ENCODE results near the gene RCBTB2.

RCBTB2 gene

DNA sequence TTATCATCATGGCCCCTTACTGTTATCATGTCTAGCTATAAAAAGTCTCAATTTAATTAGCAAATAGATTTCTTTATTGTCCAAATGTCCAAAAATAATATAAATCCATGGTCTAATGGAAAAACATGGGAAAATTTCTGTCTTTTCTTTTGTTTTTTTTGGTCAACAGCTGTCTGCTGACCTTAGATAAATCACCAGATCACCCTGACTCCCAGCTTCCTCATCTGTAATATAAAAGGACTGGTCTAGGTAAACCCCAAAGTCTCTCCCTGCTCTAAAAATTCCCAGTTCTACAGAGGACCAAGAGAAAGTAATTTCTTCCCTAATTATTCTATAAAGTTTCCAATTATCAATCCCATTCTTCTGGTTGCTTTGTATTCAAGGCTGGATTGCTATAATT lies 30.7 kb upstream of the RCBTB2 start:
- DNase-seq (ENCODE audit: low read depth in 3 of 3), result no peak

- peak; percentile 33 to 56 (median 38) for DNase-seq (ENCODE audit: low read depth in 3 of 3)
These were observed 29.6 kb upstream of the RCBTB2 start for GRCh38 chr13:48562296-48563066.

DNA sequence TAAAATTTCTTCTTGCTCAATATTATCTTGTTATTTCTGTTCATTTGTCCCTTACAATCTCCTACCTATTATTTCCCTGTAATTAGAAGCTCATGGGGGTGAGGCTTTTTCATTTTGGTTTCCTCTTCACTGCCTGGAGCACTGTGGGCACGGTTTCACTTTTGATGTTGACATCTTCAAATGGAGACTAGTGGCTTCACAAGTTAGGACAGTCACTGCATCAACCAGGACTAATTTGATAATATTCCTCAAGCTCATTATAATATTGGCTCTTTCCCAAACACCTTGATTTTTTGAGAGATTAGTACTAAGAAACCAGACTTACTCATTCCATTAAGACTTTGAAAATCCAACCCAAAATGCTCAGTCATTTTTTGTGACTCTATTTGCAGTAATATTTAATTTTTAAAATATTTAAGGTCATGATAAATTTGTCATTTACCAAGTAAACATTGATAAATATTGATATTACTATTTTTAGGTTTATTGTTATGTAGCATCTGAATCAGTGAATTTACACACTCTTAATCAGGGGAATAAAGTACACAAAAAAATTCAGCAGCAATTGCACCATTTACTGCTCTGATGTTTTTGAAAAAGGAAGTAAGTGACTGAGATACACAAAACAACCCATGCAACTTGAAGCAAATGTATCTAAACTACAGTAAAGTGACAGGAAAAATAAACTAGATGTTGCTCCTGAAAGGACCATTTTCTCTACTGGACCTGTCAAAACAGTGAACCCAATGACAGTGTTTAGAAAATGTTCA lies 28.8 kb upstream of the RCBTB2 start:
- no peak for DNase-seq (ENCODE audit: low read depth in 3 of 3)

DNA sequence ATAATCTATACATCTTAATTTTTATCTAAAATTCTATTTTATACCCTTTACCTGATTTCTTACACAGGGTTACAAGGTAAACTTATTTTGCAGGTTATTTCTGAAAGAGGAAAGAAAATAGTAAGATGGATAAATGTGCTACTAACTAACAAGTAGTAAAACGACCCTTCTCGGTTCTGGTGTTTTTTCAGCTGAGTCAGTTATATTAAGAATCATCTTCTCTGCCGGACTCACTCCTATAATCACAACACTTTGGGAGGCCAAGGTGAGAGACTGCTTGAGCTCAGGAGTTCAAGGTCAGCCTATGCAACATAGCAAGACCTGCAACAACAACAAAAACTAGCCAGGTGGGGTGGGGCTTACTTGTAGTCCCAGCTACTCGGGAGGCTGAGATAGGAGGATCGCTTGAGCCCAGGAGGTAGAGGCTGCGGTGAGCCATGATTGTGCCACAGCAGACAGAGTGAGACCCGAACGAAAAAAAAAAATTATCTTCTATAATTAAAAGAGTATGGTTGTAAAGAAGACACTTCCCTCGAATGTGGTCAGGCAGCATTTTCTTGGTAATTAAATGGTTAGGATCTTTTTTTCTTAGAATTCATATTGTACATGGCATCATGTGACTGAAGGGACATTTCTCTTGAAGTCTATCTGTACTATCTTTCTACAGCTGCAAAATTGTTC lies 27.9 kb upstream of the RCBTB2 start:
- DNase-seq (ENCODE audit: low read depth in 3 of 3), result no peak

GRCh38 chr13:48559638-48560320 lies 26.9 kb upstream of the RCBTB2 start:
- no peak for DNase-seq (ENCODE audit: low read depth in 3 of 3)

DNA sequence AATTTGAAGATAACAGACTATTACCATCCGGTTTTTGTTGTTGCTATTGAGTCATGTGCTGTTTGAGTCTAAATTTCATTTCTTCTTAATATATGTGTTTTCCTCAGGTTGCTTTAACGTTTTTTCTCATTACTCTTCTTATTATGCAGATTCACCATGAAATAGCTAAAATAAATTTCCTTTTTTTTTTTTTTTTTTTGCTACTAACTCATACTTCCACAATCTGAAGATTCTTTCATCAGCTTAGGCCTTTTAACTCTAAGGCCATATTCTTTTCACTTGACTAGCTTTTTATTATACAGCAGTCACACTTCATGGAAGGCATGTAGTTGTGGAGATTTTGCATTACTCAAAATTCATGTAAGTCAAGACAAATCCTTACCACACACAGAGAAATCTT lies 23.9 kb upstream of the RCBTB2 start:
- no peak for DNase-seq (ENCODE audit: low read depth in 3 of 3)

- no peak for DNase-seq (ENCODE audit: low read depth in 3 of 3)
These were observed 22.6 kb upstream of the RCBTB2 start for GRCh38 chr13:48555441-48555840.

DNA sequence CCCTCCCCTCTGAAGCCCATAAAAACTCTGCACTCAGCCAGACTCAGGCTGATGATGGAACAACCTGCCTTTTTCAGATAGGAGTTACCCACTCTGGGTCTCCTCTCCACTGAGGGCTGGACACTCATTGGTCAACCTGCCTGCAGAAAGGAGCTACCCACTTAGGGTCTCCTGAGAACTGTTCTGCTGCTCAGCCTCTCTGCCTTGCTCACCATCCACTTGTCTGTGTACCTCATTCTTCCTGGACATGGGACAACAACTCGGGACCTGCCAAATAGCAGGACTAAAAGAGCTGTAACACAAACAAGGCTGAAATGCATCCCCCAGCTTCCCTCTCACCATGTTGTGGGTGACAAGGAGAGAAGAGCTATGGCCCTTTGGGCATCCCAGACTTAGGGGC lies 18.4 kb upstream of the RCBTB2 start:
- DNase-seq (ENCODE audit: low read depth in 3 of 3), result no peak

DNA sequence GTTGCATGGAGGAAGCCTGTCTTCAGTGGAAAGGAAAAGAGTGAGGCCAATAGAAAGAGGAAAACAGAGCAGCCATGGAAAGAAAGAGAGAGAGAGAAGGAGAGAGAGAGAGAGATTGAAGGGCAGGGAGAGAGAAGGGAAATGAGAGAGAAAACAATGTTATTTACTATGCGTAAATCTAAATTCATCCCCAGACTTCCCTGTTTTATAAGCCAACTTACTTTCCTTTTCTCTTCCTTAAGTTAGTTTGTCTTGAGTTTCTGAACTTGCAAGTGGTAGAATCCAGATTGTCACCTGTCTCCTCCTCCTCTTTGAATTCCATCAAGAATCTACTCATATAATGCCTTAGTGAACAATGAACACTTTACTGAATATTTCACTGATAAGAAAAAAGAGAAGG lies 16.8 kb upstream of the RCBTB2 start:
- no peak for DNase-seq (ENCODE audit: low read depth in 3 of 3)

DNA sequence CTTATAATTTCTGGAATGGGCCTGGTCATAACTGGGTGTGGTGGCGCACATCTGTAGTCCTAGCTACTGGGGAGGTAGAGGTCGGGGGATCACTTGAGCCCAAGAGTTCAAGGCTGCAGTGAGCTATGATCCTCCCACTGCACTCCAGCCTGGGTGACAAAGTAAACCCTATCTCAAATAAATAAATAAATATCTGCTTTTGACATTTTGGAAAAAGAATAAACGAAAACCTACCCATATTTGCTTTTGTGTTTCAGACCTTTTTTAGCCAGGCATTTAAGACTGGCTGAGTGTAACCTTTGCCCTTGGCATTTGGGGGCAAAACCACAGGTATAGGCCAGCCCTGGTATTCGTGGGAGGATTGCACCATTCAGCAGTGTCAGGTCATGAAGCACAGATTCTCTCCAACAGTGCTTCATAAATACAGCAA lies 14.8 kb upstream of the RCBTB2 start:
- DNase-seq (ENCODE audit: low read depth in 3 of 3), result no peak

DNA sequence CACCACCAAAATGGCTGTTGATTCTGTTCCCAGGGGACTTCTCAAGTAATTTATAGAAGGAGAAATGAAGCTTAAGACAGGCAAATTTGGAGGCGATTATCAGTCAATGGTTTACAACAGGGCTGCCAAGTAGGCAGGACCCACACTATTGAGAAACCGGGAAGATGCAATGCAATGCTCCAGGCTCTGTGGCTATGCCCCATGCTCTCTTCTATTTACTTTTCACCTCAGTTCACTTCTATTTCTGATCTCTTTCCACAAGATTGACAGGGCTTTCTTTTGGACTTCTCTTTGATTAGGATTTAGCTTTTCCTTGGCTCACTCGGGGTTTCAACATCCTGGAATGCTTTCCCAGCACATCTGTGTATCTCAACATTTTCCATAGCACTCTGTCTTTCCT lies 12.7 kb upstream of the RCBTB2 start:
- DNase-seq (ENCODE audit: low read depth in 3 of 3), result no peak

DNA sequence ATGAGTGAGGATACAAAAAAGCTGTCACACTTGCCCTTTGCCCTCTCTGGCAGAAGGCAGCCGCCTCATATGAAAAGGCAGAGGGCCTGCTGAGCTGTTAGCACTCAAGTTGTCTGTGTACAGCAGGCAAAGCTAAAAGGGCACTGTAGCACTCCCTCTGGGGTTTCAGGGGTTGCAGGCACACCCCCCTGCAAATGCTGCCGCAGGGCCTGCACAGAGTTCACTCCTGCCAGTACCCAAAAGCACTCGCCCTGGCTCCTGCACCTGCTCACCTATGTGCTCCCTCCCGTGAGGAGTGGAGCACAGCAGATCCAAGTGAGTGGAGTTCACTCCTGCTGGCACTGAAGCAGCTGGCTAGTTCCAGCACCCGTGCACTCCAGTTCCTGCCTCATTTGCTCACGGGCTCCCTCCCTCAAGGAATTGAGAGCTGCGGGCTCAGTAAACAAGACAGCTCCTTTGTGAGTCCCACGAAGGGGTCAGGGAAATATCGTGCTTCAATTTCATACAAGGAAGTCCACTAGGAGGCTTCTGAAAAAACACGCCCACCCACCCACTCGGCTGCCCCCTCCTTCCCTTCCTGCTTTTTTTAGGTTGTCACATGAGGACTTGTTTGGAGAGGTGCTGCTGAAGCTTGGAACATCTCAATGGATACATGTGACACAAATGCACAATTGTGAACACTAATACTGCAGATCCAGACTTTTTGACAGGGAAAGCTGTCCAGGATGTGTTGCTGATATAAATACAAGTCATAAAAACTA lies 9.9 kb upstream of the RCBTB2 start:
- no peak for DNase-seq (ENCODE audit: low read depth in 3 of 3)

DNA sequence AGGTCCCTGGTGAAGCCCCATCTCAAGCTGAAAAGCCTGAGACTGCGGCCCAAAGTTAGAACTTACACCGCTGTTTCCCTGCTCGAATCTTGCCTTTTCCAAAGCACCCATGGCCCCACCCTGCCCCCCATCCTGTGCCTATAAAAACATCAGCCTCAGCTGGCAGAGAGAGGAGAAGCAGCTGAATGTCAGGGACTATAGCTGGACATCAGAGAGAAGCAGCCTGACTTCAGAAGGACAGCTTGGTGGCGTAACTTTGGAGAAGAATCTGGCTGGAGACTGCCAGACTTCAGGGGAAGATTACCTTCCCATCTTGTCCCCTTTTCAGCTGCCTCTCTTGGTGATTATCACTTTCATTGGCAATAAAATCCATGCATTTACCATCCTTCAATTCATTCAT lies 9.3 kb upstream of the RCBTB2 start:
- DNase-seq (ENCODE audit: low read depth in 3 of 3), result no peak

GRCh38 chr13:48539550-48539949 lies 6.7 kb upstream of the RCBTB2 start:
- no peak for DNase-seq (ENCODE audit: low read depth in 3 of 3)

- no peak for DNase-seq (ENCODE audit: low read depth in 3 of 3)
These were observed 3.9 kb upstream of the RCBTB2 start for GRCh38 chr13:48536621-48537250.

DNA sequence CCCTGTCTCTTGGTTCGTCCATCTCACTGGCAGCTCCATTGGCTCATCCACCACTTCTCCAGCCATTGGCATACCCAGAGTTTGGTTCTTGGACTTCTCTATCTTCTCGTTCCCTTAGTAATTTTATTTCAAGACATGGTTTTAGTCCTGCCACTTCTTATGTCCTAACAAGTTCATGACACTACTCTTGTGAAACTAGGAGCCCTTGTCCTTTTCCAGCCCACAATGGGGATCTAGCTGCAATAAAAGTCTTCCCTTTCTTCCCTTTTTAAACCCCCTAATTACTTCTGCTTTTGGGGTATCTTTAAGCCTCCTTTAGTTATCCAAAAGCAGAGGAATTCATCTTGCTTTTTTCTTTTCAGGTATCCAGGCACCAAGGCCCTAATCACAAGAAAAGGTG lies 2.9 kb upstream of the RCBTB2 start:
- DNase-seq (ENCODE audit: low read depth in 3 of 3), result no peak

- DNase-seq (ENCODE audit: low read depth in 3 of 3), result no peak
These were observed 2.1 kb upstream of the RCBTB2 start for GRCh38 chr13:48534911-48535501.

GRCh38 chr13:48533961-48534600 lies 1.2 kb upstream of the RCBTB2 start:
- no peak for DNase-seq (ENCODE audit: low read depth in 3 of 3)

DNA sequence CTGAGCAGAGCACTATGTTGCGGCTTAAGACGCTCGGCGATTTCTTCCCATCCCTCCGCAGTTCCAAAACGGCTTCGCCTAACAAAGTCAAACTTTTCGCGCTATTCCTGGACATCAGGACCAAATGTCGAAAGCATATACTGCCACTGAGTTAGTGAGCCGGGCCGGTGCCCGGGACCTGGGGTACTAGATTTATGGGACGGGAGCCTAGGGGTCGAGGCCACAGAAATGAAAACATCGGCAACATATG lies 699 bp downstream of the RCBTB2 start:
- no peak for DNase-seq (ENCODE audit: low read depth in 3 of 3)

All from stimulated activated CD4-positive, alpha-beta T cell treated with anti-CD3 and anti-CD28 coated beads, TNF-alpha, amount 100 ng/mL, for 24 hours (primary cell).